CD4-positive, alpha-beta T cell treated with Interleukin-15 for 4 hours (primary cell): ENCODE results near the gene POC1A.

ENCODE experiments used
- DNase-seq: peaks from one replicate; pipeline ENCODE4 v3.0.0-alpha.2; 2020; ENCODE audit warnings: low spot score

Gene POC1A

DNA sequence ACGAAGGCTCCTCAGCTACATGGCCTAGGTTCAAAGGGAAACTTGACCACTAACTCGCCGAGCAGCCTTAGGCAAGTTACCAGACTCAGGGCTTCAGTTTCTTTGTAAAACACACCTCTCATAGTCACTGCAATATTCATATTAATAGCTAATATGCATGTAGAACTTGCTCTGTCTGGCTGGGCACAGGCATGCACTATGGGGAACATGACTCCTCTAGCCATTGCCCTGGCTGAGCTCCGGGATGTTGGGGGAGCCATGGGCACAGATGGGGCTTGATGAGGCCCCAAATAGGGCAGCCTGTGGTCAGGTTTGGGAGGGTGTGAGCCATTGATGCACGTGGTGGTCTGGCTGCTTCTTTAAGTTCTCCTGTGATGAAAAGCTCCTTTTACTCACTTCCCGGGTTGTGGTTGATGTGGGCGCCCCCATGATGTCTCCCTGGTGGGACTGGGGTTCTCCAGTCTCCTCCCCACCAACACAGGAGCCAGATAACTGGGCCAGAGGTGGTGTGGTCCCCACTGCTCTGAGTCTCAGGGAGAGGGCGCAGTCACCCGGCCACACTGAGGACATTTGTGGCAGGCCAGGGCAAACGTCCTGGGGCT is 68.4 kb downstream of the POC1A start:
- DNase-seq = no peak

DNA sequence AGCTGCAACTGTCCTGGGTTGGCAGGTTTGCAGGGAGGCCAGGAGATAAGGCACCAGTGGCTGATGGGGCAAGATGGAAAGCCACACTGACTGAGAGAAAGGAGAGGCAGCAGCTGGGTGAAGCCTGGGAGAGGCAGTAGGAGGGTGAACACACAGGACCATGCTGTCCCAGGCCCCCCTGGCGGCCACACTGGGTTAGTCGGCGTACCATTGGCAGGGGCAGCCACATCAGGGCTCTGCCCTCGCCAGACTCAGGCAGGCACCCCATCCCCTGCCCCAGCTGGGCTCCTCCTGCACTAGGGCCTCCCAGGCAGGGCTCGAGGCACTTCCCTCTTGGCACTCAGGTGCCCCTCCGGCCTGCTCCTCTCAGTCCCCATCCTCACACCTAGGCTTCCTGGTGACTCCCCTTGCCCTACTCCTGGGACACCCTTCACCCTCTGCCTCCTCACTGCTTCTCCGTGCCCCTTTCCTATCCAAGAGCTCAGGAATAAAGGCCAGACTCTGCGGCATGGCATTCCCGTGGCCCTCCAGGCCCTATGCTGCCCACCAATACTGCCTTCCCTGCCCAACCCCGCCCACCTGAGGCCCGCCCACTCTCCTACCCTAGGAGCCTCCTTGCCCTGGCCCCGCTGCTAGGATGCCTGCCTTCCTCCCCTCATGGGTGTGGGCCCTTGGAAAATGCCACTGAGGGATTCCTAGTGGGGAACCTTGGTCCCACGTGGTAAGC is 69.1 kb downstream of the POC1A start:
- no peak for DNase-seq

GRCh38 chr3:52084216-52084945 is 69.8 kb downstream of the POC1A start:
- DNase-seq = no peak

GRCh38 chr3:52083556-52084087 is 70.6 kb downstream of the POC1A start:
- no peak for DNase-seq

DNA sequence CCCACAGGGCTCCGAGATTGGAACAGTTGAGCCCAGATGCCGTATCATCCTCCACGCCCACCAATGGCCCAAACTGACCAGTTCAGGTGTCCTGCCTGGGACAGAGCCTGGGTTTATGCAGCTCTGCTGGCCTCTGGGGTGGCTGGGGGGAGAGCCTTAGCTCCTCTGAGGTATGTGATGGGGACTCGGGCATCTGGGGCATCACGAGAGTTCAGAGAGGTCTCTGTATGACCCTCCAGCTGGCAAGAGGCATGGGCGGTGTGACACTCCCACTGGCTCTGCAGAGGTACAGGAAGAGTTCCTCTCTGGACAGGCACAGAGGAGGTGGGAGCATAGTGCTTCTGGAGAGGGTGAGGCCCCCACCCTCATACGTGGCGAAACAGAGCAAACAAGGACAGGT is 71.3 kb downstream of the POC1A start:
- no peak for DNase-seq

DNA sequence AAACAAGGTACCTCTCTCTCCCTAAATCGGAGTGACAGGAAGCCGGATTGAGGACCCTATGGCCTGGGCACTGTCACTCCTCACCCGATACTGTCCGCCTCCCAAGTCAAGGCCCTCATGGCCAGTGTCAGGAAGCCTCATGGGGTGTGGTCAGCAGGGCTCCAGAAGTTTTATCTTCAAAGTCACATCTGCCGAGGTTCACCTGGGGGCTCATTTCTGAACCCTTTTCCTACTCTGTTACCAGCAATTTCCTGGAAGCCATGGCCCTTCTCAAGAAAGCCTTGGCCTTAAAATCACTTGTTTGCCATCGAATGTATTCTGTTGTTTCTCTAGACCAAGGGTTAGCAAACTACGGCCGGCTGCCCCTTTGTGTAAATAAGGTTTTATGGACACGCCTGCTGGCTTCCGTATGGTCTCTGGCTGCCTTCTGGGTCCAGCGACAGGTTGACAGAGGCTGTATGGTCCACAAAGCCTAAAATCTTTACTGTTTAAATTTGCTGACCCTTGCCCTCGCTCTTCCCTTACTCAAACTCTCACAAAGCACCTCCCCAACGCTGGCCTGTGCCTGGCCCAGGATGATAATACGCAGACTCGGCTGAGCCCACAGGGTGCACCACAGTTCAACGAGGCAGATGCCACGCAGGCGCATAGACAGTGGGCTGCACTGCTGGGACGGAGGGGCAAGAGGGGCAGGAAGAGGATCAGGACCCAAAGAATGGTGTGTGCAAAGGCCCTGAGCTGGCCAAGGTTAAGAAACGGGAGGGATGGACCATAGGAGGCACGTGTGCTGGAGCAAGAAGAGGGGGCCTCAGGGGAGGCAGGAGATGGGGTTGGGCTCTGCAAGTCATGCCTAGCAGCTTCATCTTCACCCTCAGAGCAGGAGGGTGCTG is 73.1 kb downstream of the POC1A start:
- DNase-seq = no peak

DNA sequence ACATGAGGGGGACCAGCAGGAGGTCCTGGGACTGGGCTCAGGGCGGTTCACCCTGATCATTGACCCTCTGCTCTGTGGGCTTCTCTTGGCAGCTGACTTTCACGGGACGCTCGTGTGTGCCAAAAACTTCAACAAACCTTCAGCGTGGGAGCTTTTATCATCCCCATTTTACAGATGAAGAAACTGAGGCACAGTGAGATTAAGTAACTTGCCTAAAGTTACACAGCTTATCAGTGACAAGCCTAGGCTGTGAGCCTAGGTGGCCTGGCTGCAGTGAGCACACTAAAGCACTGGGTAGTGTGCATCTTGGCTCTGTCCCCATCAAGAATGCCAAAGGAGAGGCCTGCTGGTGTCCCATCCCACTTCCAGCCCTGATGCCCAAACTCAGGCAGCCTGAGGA is 74.3 kb downstream of the POC1A start:
- DNase-seq = no peak

- no peak for DNase-seq
Observed at GRCh38 chr3:52078781-52079560, 75.3 kb downstream of the POC1A start.

DNA sequence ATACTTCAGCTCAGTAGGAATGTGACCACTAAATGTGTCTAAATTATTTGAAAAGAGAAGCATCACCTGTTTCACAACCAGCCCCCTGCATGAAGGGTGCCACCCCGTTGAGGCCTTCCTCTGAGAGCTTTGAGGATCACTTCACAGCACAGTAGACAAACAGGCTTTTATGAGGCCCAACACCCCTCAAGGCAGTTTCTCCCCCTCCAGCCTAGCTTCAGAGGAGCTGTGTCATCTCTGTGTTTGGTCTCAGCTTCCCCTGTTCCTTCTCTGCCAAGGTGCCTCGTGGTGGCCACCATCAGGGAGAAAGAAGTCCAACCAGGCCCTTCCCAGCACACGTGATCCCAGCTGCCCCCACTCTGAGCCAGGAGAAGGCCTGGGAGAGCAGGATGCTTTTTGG is 76.3 kb downstream of the POC1A start:
- no peak for DNase-seq

- no peak for DNase-seq
Observed at GRCh38 chr3:52076896-52077780, 77.1 kb downstream of the POC1A start.

DNA sequence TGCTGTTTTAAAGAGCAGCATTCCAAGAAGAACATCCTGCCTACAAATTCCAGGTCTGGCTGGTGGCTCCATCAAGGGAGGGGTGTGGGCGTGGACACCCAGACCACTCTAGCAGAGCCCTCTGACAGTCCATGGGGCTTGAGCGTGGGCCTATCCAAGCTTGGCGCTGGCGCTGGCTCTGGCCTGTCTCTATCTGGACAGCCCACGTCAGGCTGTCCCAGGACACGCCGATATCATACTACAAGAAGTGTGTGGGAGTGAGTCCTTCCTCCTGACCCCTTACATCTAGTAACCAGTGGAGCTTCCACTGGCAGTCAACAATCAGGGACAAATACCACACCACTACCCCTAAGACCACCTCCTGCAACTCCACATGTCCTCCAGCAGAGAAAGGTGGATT is 80.7 kb downstream of the POC1A start:
- no peak for DNase-seq

DNA sequence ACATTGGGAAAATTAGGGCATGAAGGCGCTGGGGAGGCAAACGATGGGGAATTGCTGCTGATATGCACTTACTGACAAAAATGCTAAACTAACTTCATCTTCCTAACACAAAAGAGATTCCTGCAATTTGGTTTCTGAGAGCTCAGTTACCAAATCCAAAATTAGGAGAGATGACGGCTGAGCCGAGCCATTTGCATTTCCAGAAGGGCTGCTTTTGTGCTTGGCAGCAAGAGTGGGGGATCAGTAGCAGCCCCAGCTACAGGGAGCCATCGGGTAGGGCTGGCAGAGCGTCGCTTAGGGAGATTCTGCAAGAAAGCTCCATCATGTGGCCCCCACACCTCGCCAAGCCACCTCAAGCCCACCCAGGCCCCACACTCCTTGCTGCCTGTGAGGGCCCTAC is 81.8 kb downstream of the POC1A start:
- DNase-seq = no peak

DNA sequence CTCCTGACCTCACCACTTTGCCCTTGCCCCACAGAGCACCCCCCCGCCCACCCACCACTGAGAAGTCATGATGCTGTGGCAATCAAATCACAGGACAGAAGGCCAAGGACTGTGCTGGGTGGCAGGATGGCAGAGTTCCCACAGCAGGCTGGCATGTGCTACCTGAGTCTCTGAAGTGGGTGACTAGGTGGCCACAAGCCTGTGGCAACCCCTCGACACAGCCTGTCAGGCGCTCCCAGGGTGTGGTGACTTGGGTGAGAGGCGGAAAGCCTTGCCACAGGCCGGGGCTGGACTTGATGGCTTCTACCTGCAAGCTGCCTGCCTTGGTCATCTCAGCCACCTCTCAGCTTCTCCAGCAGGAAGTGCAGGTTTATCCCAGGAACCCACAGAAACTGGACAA is 82.2 kb downstream of the POC1A start:
- DNase-seq = no peak

- DNase-seq = no peak
Observed at GRCh38 chr3:52070724-52071621, 83.2 kb downstream of the POC1A start.

DNA sequence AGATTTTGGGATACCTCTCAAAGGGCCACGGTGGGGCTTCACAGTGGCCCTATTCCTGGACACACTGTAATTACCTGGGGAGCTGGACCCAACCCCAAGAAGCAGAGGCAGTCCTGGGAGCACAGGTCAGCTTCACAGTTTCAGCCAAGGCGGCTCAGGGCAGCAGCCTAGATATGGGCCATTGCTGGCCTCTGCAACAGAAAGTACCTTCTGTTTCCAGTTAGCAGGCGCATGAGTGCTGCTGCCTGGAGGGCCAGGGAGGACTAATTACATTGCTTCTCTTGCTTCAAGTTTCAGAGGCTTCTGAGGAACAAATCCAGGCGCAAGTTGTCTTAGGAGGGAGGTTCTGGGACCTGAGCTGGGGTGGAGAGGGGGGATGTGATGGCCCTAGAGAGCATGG is 84.4 kb downstream of the POC1A start:
- DNase-seq = no peak

DNA sequence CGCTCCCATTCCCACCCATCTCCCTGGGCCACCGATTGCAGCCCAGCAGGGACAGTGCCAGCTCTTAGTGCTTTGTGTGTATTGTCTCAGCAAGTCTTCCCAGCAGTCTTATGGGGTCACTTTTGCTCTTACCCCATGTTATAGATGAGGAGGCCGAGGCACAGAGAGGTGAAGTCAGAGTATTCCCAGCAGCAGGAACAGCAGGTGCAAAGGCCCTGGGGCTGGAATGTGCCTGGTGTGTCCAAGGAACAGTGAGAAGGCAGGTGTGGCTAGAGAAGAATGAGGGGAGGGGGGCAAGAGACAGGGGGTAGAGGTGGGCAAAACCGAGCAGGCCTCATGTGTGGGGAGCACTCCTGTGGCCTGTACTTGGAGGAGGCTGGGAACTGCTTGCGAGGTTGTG is 85.1 kb downstream of the POC1A start:
- DNase-seq = no peak

GRCh38 chr3:52068730-52069129 is 85.5 kb downstream of the POC1A start:
- no peak for DNase-seq

DNA sequence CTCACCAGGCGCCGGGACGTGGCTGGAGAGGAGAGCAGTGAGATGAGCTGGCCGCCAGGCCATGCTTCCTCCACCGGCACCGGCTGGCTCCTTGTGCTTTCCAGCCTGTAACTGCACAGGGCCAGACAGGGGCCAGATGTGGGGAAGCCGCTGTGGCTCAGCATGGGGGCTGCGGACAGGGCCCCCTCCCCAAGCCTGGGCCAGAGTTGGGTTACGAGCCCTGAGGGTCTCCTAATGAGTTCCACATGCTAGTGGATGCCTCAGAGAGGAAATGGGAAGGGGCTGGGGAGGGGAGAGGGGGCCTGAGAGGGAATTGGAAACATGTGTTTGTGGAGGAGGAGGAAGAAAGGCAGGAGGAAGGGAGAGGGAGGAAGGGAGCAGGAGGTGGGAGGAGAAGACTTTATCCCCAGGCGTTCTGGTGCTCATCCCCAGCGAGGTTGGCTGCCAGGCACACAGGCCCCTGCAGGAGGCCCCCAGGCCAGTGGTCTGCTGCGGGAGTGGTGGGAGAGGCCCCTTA is 86.1 kb downstream of the POC1A start:
- DNase-seq = no peak

DNA sequence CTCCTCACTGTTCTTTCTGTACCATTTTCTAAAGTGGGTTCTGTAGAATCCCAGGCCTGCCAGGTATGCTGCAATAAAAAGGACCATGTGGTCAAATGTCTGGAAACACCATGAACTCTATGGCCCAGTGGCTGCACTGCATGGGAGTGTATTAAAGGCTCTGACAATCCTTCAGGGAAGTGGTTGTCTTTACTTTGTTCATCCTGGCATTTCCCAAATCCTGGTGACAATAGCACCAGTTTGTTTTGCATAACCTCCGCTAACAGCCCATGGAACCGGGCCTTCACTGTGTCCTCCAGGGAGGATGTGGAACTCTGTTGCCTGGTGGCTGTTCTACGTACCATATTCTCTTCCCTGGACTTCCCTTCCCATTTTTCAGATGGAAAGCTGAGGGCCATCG is 86.7 kb downstream of the POC1A start:
- DNase-seq = no peak
